PC-9 (cell line): ENCODE measurements around the gene STUM.

ENCODE experiments used
- CTCF ChIP-seq: fragments of 200-600 bp; sonication (generic); conservative IDR thresholded peaks from 2 replicates; pipeline ENCODE4 v1.6.1; 2017; ENCODE audit warnings: mixed run types, antibody characterized with exemption, mild to moderate bottlenecking, moderate library complexity
- EZH2 ChIP-seq: fragments of 200-600 bp; sonication (generic); IDR thresholded peaks from 2 replicates; pipeline ENCODE4 v1.8.0; 2017; ENCODE audit warnings: antibody characterized with exemption, low read depth

GRCh38 chr1:226628612-226629155 is 80.1 kb downstream of the STUM start:
- TF ChIP-seq CTCF (no peak), EZH2 (no peak)
